Tibial nerve (tissue), 4 donors: ENCODE data around the gene FANCD2. TPM values are rescaled to one million over a fixed set of nuclear protein-coding genes. Genes with fewer than 3 reads are reported as not detected.
A peak's percentile ranks its signal among the peaks of the same experiment; 100 is the strongest.

Experiments
- DNase-seq, 2 donors: peaks; one replicate each; pipeline ENCODE4 v3.0.0-alpha.2; 2019; ENCODE audit warnings: low spot score in 2 of 2
- H3K27ac ChIP-seq, 4 donors: fragments of 200-600 bp; sonication (generic) in 3 of 4; one replicate each; pipeline ENCODE4 v1.5.1; 2017 to 2019; ENCODE audit warnings: mild to moderate bottlenecking in 1 of 4
- H3K27me3 ChIP-seq, 2 donors: fragments of 200-600 bp; sonication (generic) in 1 of 2; one replicate each; pipeline versions ENCODE4 v1.5.1 to v1.6.0; 2017 to 2019
- H3K36me3 ChIP-seq, 3 donors: fragments of 200-600 bp; sonication (generic); one replicate each; pipeline ENCODE4 v1.5.1; 2018 to 2019
- H3K4me1 ChIP-seq, 4 donors: fragments of 200-600 bp; sonication (generic) in 3 of 4; one replicate each; pipeline ENCODE4 v1.5.1; 2017 to 2019
- H3K4me3 ChIP-seq, 4 donors: fragments of 200-600 bp; sonication (generic) in 3 of 4; one replicate each; pipeline ENCODE4 v1.5.1; 2017 to 2019; ENCODE audit warnings: mild to moderate bottlenecking in 1 of 4, moderate library complexity in 1 of 4
- H3K9me3 ChIP-seq, 4 donors: fragments of 200-600 bp; sonication (generic) in 3 of 4; one replicate each; pipeline ENCODE4 v1.5.1; 2017 to 2019
- EP300 ChIP-seq, 2 donors: sonication (generic); formaldehyde crosslinking; IDR thresholded peaks; one replicate each; pipeline ENCODE4 v1.6.1; 2017; ENCODE audit warnings: antibody characterized with exemption in 2 of 2, mild to moderate bottlenecking in 1 of 2
- POLR2A ChIP-seq, 2 donors: fragments of 450-650 bp; IDR thresholded peaks; one replicate each; pipeline ENCODE4 v1.6.1; 2017; ENCODE audit warnings: antibody characterized with exemption in 2 of 2, mild to moderate bottlenecking in 2 of 2, moderate library complexity in 2 of 2
- WGBS, 2 donors: methylation state at CpG; one replicate each; pipeline ENCODE4 v1.1.5; 2018; 5-methylcytosine and 5-hydroxymethylcytosine counted together
- total RNA-seq, 4 donors: library from RNA; depleted of rRNA; stranded (reverse); fragments of >200 nt; gene quantifications; one replicate each; pipeline ENCODE4 v1.1.0, GENCODE V29; 2016
- TF ChIP-seq, protein P1 (sequence below), 5 experiments: fragments of 200-600 bp in 3 of 5; fragments of 450-650 bp in 2 of 5; sonication (generic) in 3 of 5; IDR thresholded peaks; one replicate each; pipeline ENCODE4 v1.5.1; 2016 to 2019; ENCODE audit warnings: antibody characterized with exemption in 5 of 5, mild to moderate bottlenecking in 3 of 5, moderate library complexity in 2 of 5

FANCD2 gene
- 10 to 100 TPM in 2 of 4 donors, 1 to 10 TPM in 2; 2.0 to 13.7 (median 7.6) TPM for total RNA-seq

DNA sequence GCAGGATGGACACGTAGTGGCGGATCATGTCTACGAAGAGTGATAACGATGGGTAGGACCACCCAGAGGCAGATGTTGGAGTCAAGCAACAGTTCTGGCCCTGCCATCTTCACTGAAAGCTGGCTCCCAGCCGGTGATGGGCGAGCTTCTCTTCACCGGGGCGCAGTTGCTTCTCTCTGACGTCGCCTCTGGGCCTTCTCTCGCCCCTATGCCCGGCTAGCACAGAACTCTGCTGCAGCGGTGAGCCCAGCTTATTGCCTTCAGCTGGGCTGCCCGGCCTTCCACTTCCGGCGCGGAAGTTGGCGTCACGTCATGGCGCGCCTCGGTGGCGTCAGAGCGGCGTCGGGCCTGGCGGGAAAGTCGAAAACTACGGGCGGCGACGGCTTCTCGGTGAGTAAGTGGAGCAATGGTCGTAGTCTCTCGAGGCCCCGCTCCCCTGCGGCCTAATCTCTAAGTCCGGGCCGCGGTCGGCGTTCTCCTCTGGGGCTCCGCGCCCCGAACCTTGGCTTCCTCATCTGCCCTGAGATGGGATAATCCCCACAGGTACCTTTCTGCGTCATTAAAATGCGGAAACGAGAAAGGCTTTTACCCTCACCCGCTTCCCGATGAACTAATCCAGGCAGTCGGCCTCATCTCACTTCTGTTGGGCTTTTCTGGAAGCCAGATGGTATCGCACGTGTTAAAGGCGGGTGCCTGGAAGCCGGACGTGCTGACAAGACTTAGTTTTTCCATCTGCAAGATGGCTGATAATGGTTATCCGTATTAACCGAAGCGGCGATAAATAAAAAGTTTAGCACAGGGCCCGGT, at the start of gene FANCD2:
Gene FANCD2 (plus strand): TSS at position 354 of the 807 bp plus-strand sequence. CDS start 2,221 bp downstream, outside the sequence.
- Histone ChIP-seq H3K36me3 (peaks cover 0 to 28% (median 0%) of the 10 kb centered on the region in 3 donors), H3K9me3 (no peaks in the 10 kb centered on the region), H3K27ac (peak within 1 kb of the TSS in 3 of 4 donors; percentile 36 to 78 (median 73)), H3K27me3 (no peaks in the 10 kb centered on the region), H3K4me1 (peaks cover 0 to 36% (median 20%) of the 10 kb centered on the region in 4 donors), H3K4me3 (peak within 1 kb of the TSS; percentile 52 to 80 (median 77))
- TF ChIP-seq EP300 (IDR thresholded peaks at IDR 0.05) (peak; percentile 81 to 97), POLR2A (IDR thresholded peaks at IDR 0.05) (peak in 1 of 2 donors; percentile 64)
- TF ChIP-seq, protein P1, sequence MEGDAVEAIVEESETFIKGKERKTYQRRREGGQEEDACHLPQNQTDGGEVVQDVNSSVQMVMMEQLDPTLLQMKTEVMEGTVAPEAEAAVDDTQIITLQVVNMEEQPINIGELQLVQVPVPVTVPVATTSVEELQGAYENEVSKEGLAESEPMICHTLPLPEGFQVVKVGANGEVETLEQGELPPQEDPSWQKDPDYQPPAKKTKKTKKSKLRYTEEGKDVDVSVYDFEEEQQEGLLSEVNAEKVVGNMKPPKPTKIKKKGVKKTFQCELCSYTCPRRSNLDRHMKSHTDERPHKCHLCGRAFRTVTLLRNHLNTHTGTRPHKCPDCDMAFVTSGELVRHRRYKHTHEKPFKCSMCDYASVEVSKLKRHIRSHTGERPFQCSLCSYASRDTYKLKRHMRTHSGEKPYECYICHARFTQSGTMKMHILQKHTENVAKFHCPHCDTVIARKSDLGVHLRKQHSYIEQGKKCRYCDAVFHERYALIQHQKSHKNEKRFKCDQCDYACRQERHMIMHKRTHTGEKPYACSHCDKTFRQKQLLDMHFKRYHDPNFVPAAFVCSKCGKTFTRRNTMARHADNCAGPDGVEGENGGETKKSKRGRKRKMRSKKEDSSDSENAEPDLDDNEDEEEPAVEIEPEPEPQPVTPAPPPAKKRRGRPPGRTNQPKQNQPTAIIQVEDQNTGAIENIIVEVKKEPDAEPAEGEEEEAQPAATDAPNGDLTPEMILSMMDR (IDR thresholded peaks at IDR 0.05): peak in 2 of 5 experiments; percentile 45 to 46
- DNase-seq: peak; percentile 74 to 87
- 0 to 1% methylated on average over 38 to 52 of the region's 61 CpGs for WGBS, 2 donors

DNA sequence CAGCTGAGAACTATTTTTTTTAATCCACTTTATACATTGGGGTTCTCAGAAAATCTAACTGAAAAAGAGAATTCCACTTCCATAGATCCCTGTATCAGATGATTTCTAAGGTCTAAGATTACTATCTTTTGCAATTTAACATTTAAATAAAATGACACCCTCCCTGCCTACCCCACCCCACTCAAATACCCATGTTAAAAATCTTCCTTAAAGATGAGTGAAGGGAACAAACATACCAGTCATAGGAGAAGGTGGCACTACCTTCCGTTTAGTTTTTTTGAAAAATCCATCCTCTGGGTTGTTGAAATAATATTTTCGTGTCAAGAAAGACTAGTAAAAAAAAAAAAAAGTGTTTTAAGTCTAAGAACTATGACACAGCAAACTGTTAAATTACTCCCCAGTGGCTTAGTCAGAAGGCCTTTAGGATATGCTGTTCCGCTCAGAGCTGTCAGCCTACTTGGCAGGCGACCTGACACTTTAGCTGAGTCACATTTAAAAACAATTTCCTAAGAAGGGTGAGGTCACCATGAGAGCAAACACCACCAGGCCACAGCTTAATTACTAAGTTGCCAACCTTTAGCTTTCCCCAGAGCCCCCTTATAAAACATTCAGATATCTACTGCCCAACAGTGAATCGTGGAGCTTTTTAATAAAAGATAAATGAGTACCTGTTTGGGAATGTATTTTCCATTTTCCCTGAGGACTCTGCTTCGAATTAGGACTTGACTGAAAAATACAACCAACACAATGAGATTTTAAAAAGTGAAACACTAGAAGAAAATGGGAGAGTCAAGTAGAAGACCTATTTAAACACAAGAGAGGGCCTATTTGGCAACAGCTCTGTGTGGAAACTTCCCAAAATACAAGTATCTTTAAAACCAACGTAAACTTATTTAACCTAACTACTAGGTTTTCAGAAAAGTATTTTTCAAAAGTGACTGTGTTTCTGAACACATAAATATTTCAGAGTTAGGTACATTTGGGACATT, 49.2 kb upstream of the FANCD2 start:
- H3K27ac ChIP-seq: peak overlapping the region; percentile 23 to 73 (median 56)
- peak; percentile 47 to 79 for DNase-seq
- no peaks in the 10 kb centered on the region for H3K9me3 ChIP-seq
- H3K4me3 ChIP-seq: no peak overlapping the region
- peaks cover 2 to 76% (median 18%) of the 10 kb centered on the region in 3 donors for H3K36me3 ChIP-seq
- H3K4me1 ChIP-seq: peaks cover 0 to 18% (median 4%) of the 10 kb centered on the region in 4 donors
- H3K27me3 ChIP-seq: no peaks in the 10 kb centered on the region
- WGBS, 2 donors: 41 to 49% methylated on average over 7 of the region's 7 CpGs
- TF ChIP-seq EP300 (IDR thresholded peaks at IDR 0.05): peak; percentile 51 to 87
- no peak for TF ChIP-seq POLR2A (IDR thresholded peaks at IDR 0.05)

DNA sequence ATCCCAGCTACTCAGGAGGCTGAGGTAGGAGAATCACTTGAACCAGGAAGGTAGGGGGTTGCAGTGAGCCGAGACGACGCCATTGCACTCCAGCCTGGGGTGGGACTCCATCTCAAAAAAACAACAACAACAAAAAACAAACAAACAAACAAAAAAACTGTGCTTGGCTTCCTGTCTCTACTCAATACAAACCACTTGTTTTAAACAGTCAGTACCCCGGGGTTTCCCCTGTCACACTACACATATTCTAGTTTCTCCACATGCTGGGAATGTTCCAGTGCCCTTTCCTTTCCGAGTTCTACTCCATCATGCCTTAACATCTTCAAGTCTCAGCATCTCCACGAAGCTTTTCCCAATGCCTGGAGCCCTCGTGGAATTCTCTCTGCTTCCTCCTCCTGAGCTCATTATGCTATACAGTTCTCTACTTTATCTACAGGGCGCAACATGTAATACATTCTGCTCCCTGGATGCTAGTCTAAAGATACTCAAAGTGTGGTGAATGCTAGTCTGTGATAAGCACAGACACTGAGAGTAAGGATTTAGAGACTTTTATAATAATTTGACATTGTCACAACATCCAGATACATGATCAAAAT, 47.4 kb upstream of the FANCD2 start:
- peaks cover 0 to 72% (median 5%) of the 10 kb centered on the region in 3 donors for H3K36me3 ChIP-seq
- H3K27me3 ChIP-seq: no peaks in the 10 kb centered on the region
- no peaks in the 10 kb centered on the region for H3K9me3 ChIP-seq
- H3K27ac ChIP-seq: no peak overlapping the region
- 81 to 82% methylated on average over 8 of the region's 8 CpGs for WGBS, 2 donors
- DNase-seq: no peak
- H3K4me3 ChIP-seq: no peak overlapping the region
- peaks cover 0 to 22% (median 4%) of the 10 kb centered on the region in 4 donors for H3K4me1 ChIP-seq
- no peak for TF ChIP-seq EP300 (IDR thresholded peaks at IDR 0.05)
- no peak for TF ChIP-seq POLR2A (IDR thresholded peaks at IDR 0.05)
- TF ChIP-seq, protein P1 (IDR thresholded peaks at IDR 0.05): no peak

DNA sequence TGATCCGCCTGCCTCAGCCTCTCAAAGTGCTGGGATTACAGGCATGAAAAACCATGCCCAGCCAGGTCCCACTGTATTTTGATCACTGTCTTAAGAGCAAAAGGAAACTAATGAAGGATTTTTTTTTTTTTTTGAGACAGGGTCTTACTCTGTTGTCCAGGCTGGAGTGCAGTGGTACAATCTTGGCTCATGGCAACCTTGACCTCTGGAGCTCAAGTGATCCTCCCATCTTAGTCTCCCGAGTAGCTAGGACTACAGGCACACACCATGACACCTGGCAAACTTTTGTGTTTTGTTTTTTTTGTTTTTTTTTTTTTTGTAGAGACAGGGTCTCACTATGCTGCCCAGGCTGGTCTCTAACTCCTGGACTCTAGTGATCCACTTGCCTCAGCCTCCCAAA, 46.0 kb upstream of the FANCD2 start:
- TF ChIP-seq POLR2A (IDR thresholded peaks at IDR 0.05) (no peak), EP300 (IDR thresholded peaks at IDR 0.05) (no peak)
- TF ChIP-seq, protein P1 (IDR thresholded peaks at IDR 0.05): no peak
- no peaks in the 10 kb centered on the region for H3K27me3 ChIP-seq
- H3K27ac ChIP-seq: no peak overlapping the region
- WGBS, 2 donors: 85 to 94% methylated on average over 2 of the region's 2 CpGs
- H3K36me3 ChIP-seq: peaks cover 0 to 66% (median 0%) of the 10 kb centered on the region in 3 donors
- H3K4me1 ChIP-seq: peaks cover 0 to 31% (median 6%) of the 10 kb centered on the region in 4 donors
- no peak overlapping the region for H3K4me3 ChIP-seq
- H3K9me3 ChIP-seq: no peaks in the 10 kb centered on the region
- DNase-seq: no peak

DNA sequence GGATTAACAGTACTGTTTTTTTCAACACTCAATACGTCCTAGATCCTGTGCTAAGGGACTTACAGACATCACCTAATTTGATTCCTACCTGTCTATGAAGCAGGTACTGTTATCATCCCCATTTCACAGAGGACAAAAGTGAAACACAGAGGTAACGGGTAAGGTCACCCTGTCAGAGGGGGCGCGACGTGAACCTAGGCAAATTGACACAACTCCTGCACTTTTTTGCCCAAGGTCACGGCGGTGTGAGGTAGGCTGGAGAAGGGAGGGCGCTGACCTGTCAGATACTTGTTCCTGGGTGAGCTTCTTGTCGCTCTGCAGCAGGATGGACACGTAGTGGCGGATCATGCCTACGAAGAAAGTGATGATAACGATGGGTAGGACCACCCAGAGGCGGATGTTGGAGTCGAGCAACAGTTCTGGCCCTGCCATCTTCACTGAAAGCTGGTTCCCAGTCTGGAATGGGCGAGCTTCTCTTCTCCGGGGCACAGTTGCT, 40.0 kb upstream of the FANCD2 start:
- TF ChIP-seq, protein P1 (IDR thresholded peaks at IDR 0.05): no peak
- TF ChIP-seq EP300 (IDR thresholded peaks at IDR 0.05): no peak
- TF ChIP-seq POLR2A (IDR thresholded peaks at IDR 0.05): no peak
- WGBS, 2 donors: 0 to 1% methylated on average over 17 of the region's 17 CpGs
- peak overlapping the region; percentile 67 to 96 (median 82) for H3K4me3 ChIP-seq
- no peak for DNase-seq
- H3K27me3 ChIP-seq: no peaks in the 10 kb centered on the region
- H3K4me1 ChIP-seq: peaks cover 3 to 36% (median 18%) of the 10 kb centered on the region in 4 donors
- peaks cover 0 to 27% (median 0%) of the 10 kb centered on the region in 3 donors for H3K36me3 ChIP-seq
- no peaks in the 10 kb centered on the region for H3K9me3 ChIP-seq
- peak overlapping the region in 3 of 4 donors; percentile 65 to 89 (median 88) for H3K27ac ChIP-seq
